HepG2 (cell line): ENCODE results near the gene TAPBP. TPM values are rescaled to one million over a fixed set of nuclear protein-coding genes. Genes with fewer than 3 reads are reported as not detected.
A peak's percentile ranks its signal among the peaks of the same experiment; 100 is the strongest.

Experiments used
- CENPT ChIP-seq: sonication (generic); formaldehyde crosslinking; IDR thresholded peaks from 2 replicates; pipeline ENCODE4 v1.8.0; 2022; ENCODE audit warnings: low read depth, mild to moderate bottlenecking, moderate library complexity, missing genetic modification reagents
- DPF2 ChIP-seq: sonication (generic); formaldehyde crosslinking; IDR thresholded peaks from 2 replicates; pipeline ENCODE4 v1.4.0; 2020; ENCODE audit warnings: mild to moderate bottlenecking, low read depth, missing genetic modification reagents, borderline replicate concordance
- HMGA1 ChIP-seq: sonication (generic); formaldehyde crosslinking; conservative IDR thresholded peaks from 2 replicates; pipeline ENCODE4 v1.4.0; 2020; ENCODE audit warnings: missing genetic modification reagents
- MBD4 ChIP-seq: IDR thresholded peaks from 2 replicates; pipeline ENCODE4 v1.6.1; 2012; ENCODE audit warnings: low read length, inconsistent platforms, borderline replicate concordance
- MIER2 ChIP-seq: IDR thresholded peaks from 2 replicates; pipeline ENCODE4 v1.6.1; 2016; ENCODE audit warnings: missing biosample characterization, missing genetic modification reagents
- MTA1 ChIP-seq: sonication (generic); formaldehyde crosslinking; IDR thresholded peaks from 2 replicates; pipeline ENCODE4 v1.4.0; 2020; ENCODE audit warnings: missing genetic modification reagents, mild to moderate bottlenecking, borderline replicate concordance
- MXD4 ChIP-seq: IDR thresholded peaks from 2 replicates; pipeline ENCODE4 v1.6.1; 2016; ENCODE audit warnings: mild to moderate bottlenecking, missing biosample characterization, missing genetic modification reagents
- PAX8 ChIP-seq: sonication (generic); formaldehyde crosslinking; IDR thresholded peaks from 2 replicates; pipeline ENCODE4 v1.8.0; 2022; ENCODE audit warnings: mild to moderate bottlenecking, missing genetic modification reagents, borderline replicate concordance
- PRPF4 ChIP-seq: fragments of 200-400 bp; formaldehyde crosslinking; IDR thresholded peaks from 2 replicates; pipeline ENCODE4 v1.6.1; 2016; ENCODE audit warnings: low read length, low read depth; ENCODE audit not compliant: poor library complexity, severe bottlenecking
- REXO4 ChIP-seq: sonication (generic); formaldehyde crosslinking; IDR thresholded peaks from 2 replicates; pipeline ENCODE4 v1.8.0; 2022; ENCODE audit warnings: missing genetic modification reagents, mild to moderate bottlenecking, borderline replicate concordance
- ZNF138 ChIP-seq: sonication (generic); formaldehyde crosslinking; IDR thresholded peaks from 2 replicates; pipeline ENCODE4 v1.5.0; 2020; ENCODE audit warnings: mild to moderate bottlenecking, low read depth, missing genetic modification reagents
- ZNF207 ChIP-seq: fragments of 450-650 bp; IDR thresholded peaks from 2 replicates; pipeline ENCODE4 v1.6.1; 2016; ENCODE audit warnings: antibody characterized with exemption, borderline replicate concordance
- ZNF232 ChIP-seq: sonication (generic); formaldehyde crosslinking; IDR thresholded peaks from 2 replicates; pipeline ENCODE4 v1.4.0; 2020; ENCODE audit warnings: missing genetic modification reagents, borderline replicate concordance
- ZNF24 ChIP-seq: fragments of 450-650 bp; IDR thresholded peaks from 2 replicates; pipeline ENCODE4 v1.6.1; 2017; ENCODE audit warnings: antibody characterized with exemption, mild to moderate bottlenecking
- ZNF296 ChIP-seq: sonication (generic); formaldehyde crosslinking; conservative IDR thresholded peaks from 2 replicates; pipeline ENCODE4 v1.5.0; 2020; ENCODE audit warnings: mild to moderate bottlenecking, missing genetic modification reagents
- ZNF431 ChIP-seq: sonication (generic); formaldehyde crosslinking; IDR thresholded peaks from 2 replicates; pipeline ENCODE4 v1.9.0; 2022; ENCODE audit warnings: missing genetic modification reagents, low read depth, mild to moderate bottlenecking, borderline replicate concordance
- polyA plus RNA-seq, 8 experiments: library from polyadenylated mRNA; depleted of rRNA in 3 of 8; stranded (reverse) in 7 of 8; unstranded in 1 of 8; fragments of >200 nt; fragmentation: Illumina TruSeq in 4 of 8; extraction: Trizol in 4 of 8; gene quantifications; 2 replicates each; pipeline versions ENCODE4 v1.2.1 to v1.2.3, GENCODE V29; 2011 to 2016; ENCODE audit warnings: low read depth in 4 of 8, missing spikeins in 1 of 8, mixed read lengths in 1 of 8; ENCODE audit not compliant: insufficient read depth in 1 of 8
- total RNA-seq, 5 experiments: library from RNA; depleted of rRNA; stranded (reverse); fragments of >200 nt; fragmentation: Illumina TruSeq; extraction: Trizol; gene quantifications; 2 replicates each; pipeline ENCODE4 v1.2.3, GENCODE V29; 2016; ENCODE audit warnings: low read depth in 1 of 5
- TF ChIP-seq, protein P1 (sequence below): sonication (generic); formaldehyde crosslinking; conservative IDR thresholded peaks from 2 replicates; pipeline ENCODE4 v1.4.0; 2020; ENCODE audit warnings: mild to moderate bottlenecking, missing genetic modification reagents, moderate library complexity
- TF ChIP-seq, protein P2 (sequence below): sonication (generic); formaldehyde crosslinking; IDR thresholded peaks from 2 replicates; pipeline ENCODE4 v1.4.0; 2020; ENCODE audit warnings: missing genetic modification reagents
- TF ChIP-seq, protein P3 (sequence below): sonication (generic); formaldehyde crosslinking; IDR thresholded peaks from 2 replicates; pipeline ENCODE4 v1.4.0; 2020; ENCODE audit warnings: missing genetic modification reagents
- TF ChIP-seq, protein P4 (sequence below): IDR thresholded peaks from 2 replicates; pipeline ENCODE4 v1.6.1; 2016

The TAPBP gene
- total and polyA plus RNA-seq, 2 of the 13 experiments (the other 11 are each of a cell fraction or from before 2014, with no cell fraction given) = 27.4 to 32.3 TPM

DNA sequence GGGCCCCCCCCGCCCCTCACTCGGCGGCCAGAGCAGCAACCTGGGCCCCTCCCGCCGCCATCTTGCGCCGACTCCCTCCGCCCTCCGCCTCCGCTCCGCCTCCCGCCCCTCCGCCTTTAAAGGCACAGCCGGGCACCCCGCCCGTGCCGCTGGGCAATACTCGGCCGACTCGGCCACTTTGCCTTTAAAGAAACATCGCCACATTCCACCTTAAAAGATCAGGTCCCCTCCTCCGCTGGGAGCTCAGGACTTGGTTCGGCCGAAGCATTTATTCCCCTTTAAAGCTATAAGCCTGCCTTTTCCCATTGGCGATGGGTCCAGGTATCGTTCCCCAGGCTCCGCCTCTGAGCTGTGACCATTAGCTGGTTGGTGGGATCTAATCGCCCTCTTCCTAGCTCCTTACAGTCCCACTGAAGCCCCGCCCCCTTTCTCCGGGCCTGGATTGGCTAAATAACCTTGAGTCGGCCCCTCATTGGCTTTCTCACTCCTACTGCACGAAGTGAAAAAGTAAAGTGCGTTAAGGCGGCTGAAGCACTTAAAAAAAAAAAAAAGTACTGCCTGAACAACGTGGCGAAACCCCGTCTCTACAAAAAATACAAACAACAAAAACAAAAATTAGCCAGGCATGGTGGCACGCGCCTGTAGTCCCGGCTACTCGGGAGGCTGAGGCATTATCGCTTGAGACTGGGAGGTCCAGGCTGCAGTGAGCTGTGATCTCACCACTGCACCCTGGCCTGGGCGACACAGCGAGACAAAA lies 4.0 kb upstream of the TAPBP start, which contains the start of gene ZBTB22 (continued):
- TF ChIP-seq, protein P1, sequence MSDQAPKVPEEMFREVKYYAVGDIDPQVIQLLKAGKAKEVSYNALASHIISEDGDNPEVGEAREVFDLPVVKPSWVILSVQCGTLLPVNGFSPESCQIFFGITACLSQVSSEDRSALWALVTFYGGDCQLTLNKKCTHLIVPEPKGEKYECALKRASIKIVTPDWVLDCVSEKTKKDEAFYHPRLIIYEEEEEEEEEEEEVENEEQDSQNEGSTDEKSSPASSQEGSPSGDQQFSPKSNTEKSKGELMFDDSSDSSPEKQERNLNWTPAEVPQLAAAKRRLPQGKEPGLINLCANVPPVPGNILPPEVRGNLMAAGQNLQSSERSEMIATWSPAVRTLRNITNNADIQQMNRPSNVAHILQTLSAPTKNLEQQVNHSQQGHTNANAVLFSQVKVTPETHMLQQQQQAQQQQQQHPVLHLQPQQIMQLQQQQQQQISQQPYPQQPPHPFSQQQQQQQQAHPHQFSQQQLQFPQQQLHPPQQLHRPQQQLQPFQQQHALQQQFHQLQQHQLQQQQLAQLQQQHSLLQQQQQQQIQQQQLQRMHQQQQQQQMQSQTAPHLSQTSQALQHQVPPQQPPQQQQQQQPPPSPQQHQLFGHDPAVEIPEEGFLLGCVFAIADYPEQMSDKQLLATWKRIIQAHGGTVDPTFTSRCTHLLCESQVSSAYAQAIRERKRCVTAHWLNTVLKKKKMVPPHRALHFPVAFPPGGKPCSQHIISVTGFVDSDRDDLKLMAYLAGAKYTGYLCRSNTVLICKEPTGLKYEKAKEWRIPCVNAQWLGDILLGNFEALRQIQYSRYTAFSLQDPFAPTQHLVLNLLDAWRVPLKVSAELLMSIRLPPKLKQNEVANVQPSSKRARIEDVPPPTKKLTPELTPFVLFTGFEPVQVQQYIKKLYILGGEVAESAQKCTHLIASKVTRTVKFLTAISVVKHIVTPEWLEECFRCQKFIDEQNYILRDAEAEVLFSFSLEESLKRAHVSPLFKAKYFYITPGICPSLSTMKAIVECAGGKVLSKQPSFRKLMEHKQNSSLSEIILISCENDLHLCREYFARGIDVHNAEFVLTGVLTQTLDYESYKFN (CRISPR knock-in tag) = no peak; the same call in 1 of the 2 replicates
- TF ChIP-seq ZNF138 (CRISPR knock-in tag) (no peak), ZNF431 (CRISPR knock-in tag) (no peak), MIER2 (CRISPR knock-in tag) (no peak), ZNF296 (CRISPR knock-in tag) (no peak), DPF2 (no peak), MTA1 (no peak), HMGA1 (no peak), MBD4 (no peak), ZNF24 (no peak), PRPF4 (no peak), MXD4 (CRISPR knock-in tag) (peak; percentile 57; the same call in 1 of the 2 replicates), CENPT (no peak), PAX8 (CRISPR knock-in tag) (no peak), ZNF207 (no peak), REXO4 (no peak), ZNF232 (CRISPR knock-in tag) (no peak)
- TF ChIP-seq, protein P2, sequence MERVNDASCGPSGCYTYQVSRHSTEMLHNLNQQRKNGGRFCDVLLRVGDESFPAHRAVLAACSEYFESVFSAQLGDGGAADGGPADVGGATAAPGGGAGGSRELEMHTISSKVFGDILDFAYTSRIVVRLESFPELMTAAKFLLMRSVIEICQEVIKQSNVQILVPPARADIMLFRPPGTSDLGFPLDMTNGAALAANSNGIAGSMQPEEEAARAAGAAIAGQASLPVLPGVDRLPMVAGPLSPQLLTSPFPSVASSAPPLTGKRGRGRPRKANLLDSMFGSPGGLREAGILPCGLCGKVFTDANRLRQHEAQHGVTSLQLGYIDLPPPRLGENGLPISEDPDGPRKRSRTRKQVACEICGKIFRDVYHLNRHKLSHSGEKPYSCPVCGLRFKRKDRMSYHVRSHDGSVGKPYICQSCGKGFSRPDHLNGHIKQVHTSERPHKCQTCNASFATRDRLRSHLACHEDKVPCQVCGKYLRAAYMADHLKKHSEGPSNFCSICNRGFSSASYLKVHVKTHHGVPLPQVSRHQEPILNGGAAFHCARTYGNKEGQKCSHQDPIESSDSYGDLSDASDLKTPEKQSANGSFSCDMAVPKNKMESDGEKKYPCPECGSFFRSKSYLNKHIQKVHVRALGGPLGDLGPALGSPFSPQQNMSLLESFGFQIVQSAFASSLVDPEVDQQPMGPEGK = no peak
- TF ChIP-seq, protein P3, sequence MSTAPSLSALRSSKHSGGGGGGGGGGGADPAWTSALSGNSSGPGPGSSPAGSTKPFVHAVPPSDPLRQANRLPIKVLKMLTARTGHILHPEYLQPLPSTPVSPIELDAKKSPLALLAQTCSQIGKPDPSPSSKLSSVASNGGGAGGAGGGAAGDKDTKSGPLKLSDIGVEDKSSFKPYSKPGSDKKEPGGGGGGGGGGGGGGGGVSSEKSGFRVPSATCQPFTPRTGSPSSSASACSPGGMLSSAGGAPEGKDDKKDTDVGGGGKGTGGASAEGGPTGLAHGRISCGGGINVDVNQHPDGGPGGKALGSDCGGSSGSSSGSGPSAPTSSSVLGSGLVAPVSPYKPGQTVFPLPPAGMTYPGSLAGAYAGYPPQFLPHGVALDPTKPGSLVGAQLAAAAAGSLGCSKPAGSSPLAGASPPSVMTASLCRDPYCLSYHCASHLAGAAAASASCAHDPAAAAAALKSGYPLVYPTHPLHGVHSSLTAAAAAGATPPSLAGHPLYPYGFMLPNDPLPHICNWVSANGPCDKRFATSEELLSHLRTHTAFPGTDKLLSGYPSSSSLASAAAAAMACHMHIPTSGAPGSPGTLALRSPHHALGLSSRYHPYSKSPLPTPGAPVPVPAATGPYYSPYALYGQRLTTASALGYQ (CRISPR knock-in tag) = no peak
- TF ChIP-seq, protein P4, sequence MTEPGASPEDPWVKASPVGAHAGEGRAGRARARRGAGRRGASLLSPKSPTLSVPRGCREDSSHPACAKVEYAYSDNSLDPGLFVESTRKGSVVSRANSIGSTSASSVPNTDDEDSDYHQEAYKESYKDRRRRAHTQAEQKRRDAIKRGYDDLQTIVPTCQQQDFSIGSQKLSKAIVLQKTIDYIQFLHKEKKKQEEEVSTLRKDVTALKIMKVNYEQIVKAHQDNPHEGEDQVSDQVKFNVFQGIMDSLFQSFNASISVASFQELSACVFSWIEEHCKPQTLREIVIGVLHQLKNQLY (CRISPR knock-in tag) = no peak
